ENCODE results near the gene CAST. TPM values are rescaled to one million over a fixed set of nuclear protein-coding genes. Genes with fewer than 3 reads are reported as not detected.

The CAST gene
- total and polyA plus RNA-seq, 3 donors from 2014 or later: 195 to 260 (median 241) TPM

GRCh38 chr5:96761618-96762017 lies 99.4 kb downstream of the CAST start:
- TF ChIP-seq CTCF (IDR thresholded peaks at IDR 0.05): no peak
- no peak for TF ChIP-seq POLR2A (IDR thresholded peaks at IDR 0.05)
- Histone ChIP-seq H3K4me1 (no peaks in the 10 kb centered on the region), H3K27me3 (no peaks in the 10 kb centered on the region), H3K36me3 (ENCODE audit: low read depth, missing control alignments) (no peaks in the 10 kb centered on the region), H3K27ac (no peak overlapping the region), H3K4me3 (no peak overlapping the region), H3K9me3 (no peaks in the 10 kb centered on the region)
- DNase-seq: no peak
- intact Hi-C loops (cut with DNase I; ENCODE audit: low total_unique reads): no loop called here
- 74 to 76% methylated on average over 4 of the region's 4 CpGs for WGBS, 2 donors

- WGBS, 2 donors: 88 to 91% methylated on average over 5 of the region's 5 CpGs
- H3K4me1 ChIP-seq: no peaks in the 10 kb centered on the region
These were observed 100.8 kb downstream of the CAST start for GRCh38 chr5:96763026-96763425.

GRCh38 chr5:96765043-96765442 lies 102.9 kb downstream of the CAST start:
- intact Hi-C loops (cut with DNase I; ENCODE audit: low total_unique reads): no loop called here
- no peaks in the 10 kb centered on the region for H3K9me3 ChIP-seq
- no peaks in the 10 kb centered on the region for H3K27me3 ChIP-seq
- H3K36me3 ChIP-seq (ENCODE audit: low read depth, missing control alignments): no peaks in the 10 kb centered on the region
- H3K4me3 ChIP-seq: no peak overlapping the region
- DNase-seq: no peak
- WGBS, 2 donors: 82 to 100% methylated on average over 1 of the region's 1 CpG
- no peaks in the 10 kb centered on the region for H3K4me1 ChIP-seq
- no peak for TF ChIP-seq POLR2A (IDR thresholded peaks at IDR 0.05)
- H3K27ac ChIP-seq: no peak overlapping the region

More at GRCh38 chr5:96763026-96763425, 100.8 kb downstream of the CAST start:
- TF ChIP-seq POLR2A (IDR thresholded peaks at IDR 0.05) (no peak), CTCF (IDR thresholded peaks at IDR 0.05) (no peak)
- Histone ChIP-seq H3K27ac (no peak overlapping the region), H3K36me3 (ENCODE audit: low read depth, missing control alignments) (no peaks in the 10 kb centered on the region), H3K4me3 (no peak overlapping the region), H3K27me3 (no peaks in the 10 kb centered on the region), H3K9me3 (no peaks in the 10 kb centered on the region)
- no peak for DNase-seq
- intact Hi-C loops (cut with DNase I; ENCODE audit: low total_unique reads): no loop called here

DNA sequence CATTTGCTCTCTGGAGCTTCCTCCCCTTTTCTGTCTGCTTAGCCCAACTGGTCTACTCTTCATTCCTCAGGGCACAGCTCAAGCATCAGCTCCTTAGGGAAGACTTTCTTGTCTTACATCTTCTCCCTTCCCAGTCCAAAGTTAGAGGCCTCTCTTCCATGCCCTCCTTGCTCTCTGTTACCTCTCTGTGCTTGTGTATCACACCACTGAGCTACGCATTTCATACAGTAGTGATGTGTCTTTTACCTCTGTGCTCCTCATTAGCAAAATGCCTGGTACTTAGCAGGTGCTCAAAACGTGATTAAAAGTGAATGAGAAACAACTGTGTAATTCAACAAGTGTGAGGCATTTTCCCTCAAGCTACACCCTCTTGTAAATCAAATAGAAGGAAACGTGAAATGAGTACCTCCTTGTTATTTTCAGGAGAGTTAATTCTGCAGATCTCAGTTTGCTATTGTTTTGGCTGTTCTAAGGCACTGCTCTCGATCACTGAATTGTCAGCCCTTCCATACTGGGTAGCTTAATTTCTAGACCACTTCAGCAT lies 106.6 kb downstream of the CAST start:
- no peak overlapping the region for H3K27ac ChIP-seq
- no peak overlapping the region for H3K4me3 ChIP-seq
- intact Hi-C loops (cut with DNase I; ENCODE audit: low total_unique reads): no loop called here
- H3K36me3 ChIP-seq (ENCODE audit: low read depth, missing control alignments): no peaks in the 10 kb centered on the region
- no peaks in the 10 kb centered on the region for H3K4me1 ChIP-seq
- H3K27me3 ChIP-seq: no peaks in the 10 kb centered on the region
- TF ChIP-seq CTCF (IDR thresholded peaks at IDR 0.05) (no peak), POLR2A (IDR thresholded peaks at IDR 0.05) (no peak)
- DNase-seq: no peak
- 75 to 89% methylated on average over 4 of the region's 4 CpGs for WGBS, 2 donors
- H3K9me3 ChIP-seq: no peaks in the 10 kb centered on the region

GRCh38 chr5:96771395-96771794 lies 109.2 kb downstream of the CAST start:
- Histone ChIP-seq H3K27ac (no peak overlapping the region), H3K27me3 (no peaks in the 10 kb centered on the region), H3K36me3 (ENCODE audit: low read depth, missing control alignments) (no peaks in the 10 kb centered on the region), H3K9me3 (no peaks in the 10 kb centered on the region), H3K4me1 (no peaks in the 10 kb centered on the region), H3K4me3 (no peak overlapping the region)
- WGBS, 2 donors: 81 to 89% methylated on average over 1 of the region's 1 CpG
- TF ChIP-seq CTCF (IDR thresholded peaks at IDR 0.05): no peak
- TF ChIP-seq POLR2A (IDR thresholded peaks at IDR 0.05): no peak
- intact Hi-C loops (cut with DNase I; ENCODE audit: low total_unique reads): no loop called here
- no peak for DNase-seq
